Fibroblast of lung (primary cell): ENCODE results near the gene RHOH. TPM values are rescaled to one million over a fixed set of nuclear protein-coding genes. Genes with fewer than 3 reads are reported as not detected.
"Not testable (repeated sequence)": the region's sequence is repeated elsewhere in the genome, so short reads cannot be mapped to it uniquely, and the experiment has no call there.

Source experiments
- DNase-seq, 2 donors: peaks; one replicate each; pipeline versions ENCODE4 v3.0.0 to v3.0.0-alpha.2; 2010; ENCODE audit warnings: low read depth in 2 of 2
- H2AFZ ChIP-seq: 2 replicates; pipeline ENCODE4 v1.5.1; 2012; ENCODE audit warnings: low read length, control low read depth, inconsistent platforms
- H3K27ac ChIP-seq: 2 replicates; pipeline ENCODE4 v1.5.1; 2011; ENCODE audit warnings: low read length, control low read depth; ENCODE audit not compliant: insufficient read depth
- H3K27me3 ChIP-seq: 2 replicates; pipeline ENCODE4 v1.5.1; 2011; ENCODE audit warnings: mild to moderate bottlenecking, low read length; ENCODE audit not compliant: control insufficient read depth, insufficient read depth
- H3K36me3 ChIP-seq: 2 replicates; pipeline ENCODE4 v1.5.1; 2011; ENCODE audit warnings: low read length; ENCODE audit not compliant: control insufficient read depth, insufficient read depth
- H3K4me1 ChIP-seq: 2 replicates; pipeline ENCODE4 v1.5.1; 2011; ENCODE audit warnings: low read length; ENCODE audit not compliant: control insufficient read depth, insufficient read depth; ENCODE audit errors: extremely low read depth
- H3K4me2 ChIP-seq: 2 replicates; pipeline ENCODE4 v1.5.1; 2011; ENCODE audit warnings: low read length, control low read depth; ENCODE audit not compliant: insufficient read depth; ENCODE audit errors: extremely low read depth
- H3K4me3 ChIP-seq, 4 experiments: fragments of 200-600 bp in 1 of 4; sonication (generic) in 1 of 4; replicated peaks in 1 of 4; 2 replicates each; pipeline ENCODE4 v1.5.1; 2011 to 2016; ENCODE audit warnings: low read length in 4 of 4, low read depth in 3 of 4, mild to moderate bottlenecking in 3 of 4, control low read depth in 2 of 4, inconsistent platforms in 1 of 4, mixed read lengths in 1 of 4; ENCODE audit not compliant: insufficient read depth in 1 of 4; ENCODE audit errors: control extremely low read depth in 1 of 4
- H3K79me2 ChIP-seq: 2 replicates; pipeline ENCODE4 v1.5.1; 2012; ENCODE audit warnings: mild to moderate bottlenecking, low read length, inconsistent platforms; ENCODE audit not compliant: control insufficient read depth, insufficient read depth
- H3K9ac ChIP-seq: 2 replicates; pipeline ENCODE4 v1.5.1; 2011; ENCODE audit warnings: mild to moderate bottlenecking, low read length, control low read depth; ENCODE audit not compliant: insufficient read depth
- H3K9me3 ChIP-seq: 2 replicates; pipeline ENCODE4 v1.5.1; 2012; ENCODE audit warnings: low read depth, low read length; ENCODE audit not compliant: control insufficient read depth, insufficient read depth
- H4K20me1 ChIP-seq: 2 replicates; pipeline ENCODE4 v1.5.1; 2011; ENCODE audit warnings: low read length; ENCODE audit not compliant: control insufficient read depth, insufficient read depth; ENCODE audit errors: extremely low read depth
- EZH2 ChIP-seq: IDR thresholded peaks from 2 replicates; pipeline ENCODE4 v1.5.1; 2012; ENCODE audit warnings: low read length, control low read depth, mild to moderate bottlenecking; ENCODE audit errors: missing control alignments
- polyA plus RNA-seq, 2 donors: library from polyadenylated mRNA; depleted of rRNA in 1 of 2; stranded (reverse) in 1 of 2; unstranded in 1 of 2; fragments of >200 nt; gene quantifications; 2 replicates each; pipeline ENCODE4 v1.2.1, GENCODE V29; 2011 to 2012; ENCODE audit warnings: missing spikeins in 1 of 2
- total RNA-seq: library from RNA; depleted of rRNA; stranded (reverse); fragments of >200 nt; gene quantifications from 2 replicates; pipeline ENCODE4 v1.2.1, GENCODE V29; 2014
- TF ChIP-seq, protein P1 (sequence below), 2 donors: IDR thresholded peaks in 1 of 2; conservative IDR thresholded peaks in 1 of 2; 1 replicate in 1 of 2; 2 replicates in 1 of 2; pipeline ENCODE4 v1.5.1; 2011 to 2012; ENCODE audit warnings: low read length in 2 of 2, control low read depth in 1 of 2, inconsistent platforms in 1 of 2, low read depth in 1 of 2, mild to moderate bottlenecking in 1 of 2

The RHOH gene
- total and polyA plus RNA-seq, 2 donors (not counting 1 experiment from before 2014, with no cell fraction given) = not detected

DNA sequence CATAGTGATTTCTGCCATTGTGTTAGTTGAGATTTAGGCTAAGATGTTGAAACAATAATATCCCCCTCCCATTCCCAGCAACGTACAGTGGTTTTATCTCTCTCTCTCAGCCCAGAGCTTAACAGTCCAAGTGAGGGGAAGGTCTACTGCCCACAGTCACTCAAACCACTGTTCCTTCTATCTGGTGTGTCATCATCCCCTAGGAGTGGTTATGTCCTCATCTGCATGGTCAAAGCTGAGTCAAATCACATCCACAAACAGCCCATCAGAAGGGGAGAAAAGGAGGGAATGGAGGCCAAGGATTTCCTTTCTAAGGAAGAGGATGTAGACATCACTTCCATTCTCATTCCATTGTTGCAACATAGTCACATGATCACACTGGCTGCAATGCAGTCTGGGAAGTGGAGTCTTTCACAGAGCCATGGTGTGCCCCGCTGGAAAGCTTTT, 95.5 kb downstream of the RHOH start:
- no peaks in the 10 kb centered on the region for H3K36me3 ChIP-seq
- peak; percentile 17 to 41 for DNase-seq
- no peak overlapping the region for H3K4me2 ChIP-seq
- no peak overlapping the region for H3K4me3 ChIP-seq
- no peaks in the 10 kb centered on the region for H4K20me1 ChIP-seq
- H3K9ac ChIP-seq = no peak overlapping the region
- no peaks in the 10 kb centered on the region for H3K27me3 ChIP-seq
- H3K27ac ChIP-seq = no peak overlapping the region
- no peaks in the 10 kb centered on the region for H3K4me1 ChIP-seq
- H2AFZ ChIP-seq = peak overlapping the region; percentile 36
- no peaks in the 10 kb centered on the region for H3K79me2 ChIP-seq
- peaks cover 4% of the 10 kb centered on the region for H3K9me3 ChIP-seq
- TF ChIP-seq, protein P1, sequence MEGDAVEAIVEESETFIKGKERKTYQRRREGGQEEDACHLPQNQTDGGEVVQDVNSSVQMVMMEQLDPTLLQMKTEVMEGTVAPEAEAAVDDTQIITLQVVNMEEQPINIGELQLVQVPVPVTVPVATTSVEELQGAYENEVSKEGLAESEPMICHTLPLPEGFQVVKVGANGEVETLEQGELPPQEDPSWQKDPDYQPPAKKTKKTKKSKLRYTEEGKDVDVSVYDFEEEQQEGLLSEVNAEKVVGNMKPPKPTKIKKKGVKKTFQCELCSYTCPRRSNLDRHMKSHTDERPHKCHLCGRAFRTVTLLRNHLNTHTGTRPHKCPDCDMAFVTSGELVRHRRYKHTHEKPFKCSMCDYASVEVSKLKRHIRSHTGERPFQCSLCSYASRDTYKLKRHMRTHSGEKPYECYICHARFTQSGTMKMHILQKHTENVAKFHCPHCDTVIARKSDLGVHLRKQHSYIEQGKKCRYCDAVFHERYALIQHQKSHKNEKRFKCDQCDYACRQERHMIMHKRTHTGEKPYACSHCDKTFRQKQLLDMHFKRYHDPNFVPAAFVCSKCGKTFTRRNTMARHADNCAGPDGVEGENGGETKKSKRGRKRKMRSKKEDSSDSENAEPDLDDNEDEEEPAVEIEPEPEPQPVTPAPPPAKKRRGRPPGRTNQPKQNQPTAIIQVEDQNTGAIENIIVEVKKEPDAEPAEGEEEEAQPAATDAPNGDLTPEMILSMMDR (conservative IDR thresholded peaks at IDR 0.05 in 1 of 2, IDR thresholded peaks at IDR 0.05 in 1 of 2; ENCODE audit: low read depth in 1 of 2, low read length in 2 of 2) = no peak
- TF ChIP-seq EZH2 = no peak

DNA sequence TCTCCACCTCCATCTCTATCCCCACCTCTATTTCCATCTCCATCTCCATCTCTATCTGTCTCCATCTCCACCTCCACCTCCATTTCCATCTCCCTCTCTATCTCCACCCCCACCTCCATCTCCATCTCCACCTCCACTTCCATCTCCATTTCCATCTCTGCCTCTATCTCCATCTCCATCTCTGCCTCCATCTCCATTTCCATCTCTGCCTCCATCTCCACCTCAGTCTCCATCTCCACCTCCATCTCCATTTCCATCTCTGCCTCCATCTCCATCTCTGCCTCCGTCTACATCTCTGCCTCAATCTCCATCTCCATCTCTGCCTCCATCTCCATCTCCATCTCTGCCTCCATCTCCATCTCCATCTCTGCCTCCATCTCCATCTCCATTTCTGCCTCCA, 97.5 kb downstream of the RHOH start:
- no peak for TF ChIP-seq EZH2
- TF ChIP-seq, protein P1 (conservative IDR thresholded peaks at IDR 0.05 in 1 of 2, IDR thresholded peaks at IDR 0.05 in 1 of 2; ENCODE audit: low read depth in 1 of 2, low read length in 2 of 2) = no peak
- no peak overlapping the region for H3K9ac ChIP-seq

DNA sequence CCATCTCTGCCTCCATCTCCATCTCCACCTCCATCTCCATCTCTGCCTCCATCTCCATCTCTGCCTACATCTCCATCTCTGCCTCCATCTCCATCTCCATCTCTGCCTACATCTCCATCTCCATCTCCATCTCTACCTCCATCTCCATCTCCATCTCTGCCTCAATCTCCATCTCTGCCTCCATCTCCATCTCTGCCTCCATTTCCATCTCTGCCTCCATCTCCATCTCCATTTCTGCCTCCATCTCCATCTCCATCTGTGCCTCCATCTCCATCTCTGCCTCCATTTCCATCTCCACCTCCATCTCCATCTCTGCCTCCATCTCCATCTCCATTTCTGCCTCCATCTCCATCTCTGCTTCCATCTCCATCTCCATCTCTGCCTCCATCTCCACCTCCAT, 98.2 kb downstream of the RHOH start:
- DNase-seq, H3K9me3 ChIP-seq, H3K4me1 ChIP-seq, H3K9ac ChIP-seq, H3K79me2 ChIP-seq, H3K4me3 ChIP-seq, H2AFZ ChIP-seq, H3K4me2 ChIP-seq, H3K27me3 ChIP-seq, H4K20me1 ChIP-seq, H3K27ac ChIP-seq, H3K36me3 ChIP-seq: not testable (repeated sequence)

More for the DNA sequence above, 97.5 kb downstream of the RHOH start:
- Histone ChIP-seq H3K27ac (no peak overlapping the region), H3K27me3 (no peaks in the 10 kb centered on the region), H3K4me2 (no peak overlapping the region), H3K79me2 (no peaks in the 10 kb centered on the region), H2AFZ (no peak overlapping the region), H3K36me3 (no peaks in the 10 kb centered on the region), H3K4me1 (no peaks in the 10 kb centered on the region), H3K4me3 (no peak overlapping the region), H4K20me1 (no peaks in the 10 kb centered on the region), H3K9me3 (peaks cover 4% of the 10 kb centered on the region)
- no peak for DNase-seq
